GM21619 (cell line): ENCODE data around the gene FIGN.

Experiments used
- ATAC-seq: cut with Tn5 transposase; IDR thresholded peaks from one replicate; pipeline ENCODE4 v1.9.1; 2021; ENCODE audit not compliant: unreplicated experiment

The FIGN gene

GRCh38 chr2:163711699-163712098 lies 24.1 kb downstream of the FIGN start:
- no peak for ATAC-seq

GRCh38 chr2:163711258-163711657 lies 24.6 kb downstream of the FIGN start:
- no peak for ATAC-seq

- no peak for ATAC-seq
Observed at GRCh38 chr2:163709270-163709669, 26.5 kb downstream of the FIGN start.

GRCh38 chr2:163708265-163708664 lies 27.5 kb downstream of the FIGN start:
- no peak for ATAC-seq

GRCh38 chr2:163703386-163703785 lies 32.4 kb downstream of the FIGN start:
- peak; percentile 54 for ATAC-seq

- ATAC-seq, result no peak
Observed at GRCh38 chr2:163701399-163702195, 34.2 kb downstream of the FIGN start.

GRCh38 chr2:163698857-163699256 lies 37.0 kb downstream of the FIGN start:
- ATAC-seq, result no peak

GRCh38 chr2:163697846-163698637 lies 37.8 kb downstream of the FIGN start:
- no peak for ATAC-seq

GRCh38 chr2:163697429-163697828 lies 38.4 kb downstream of the FIGN start:
- ATAC-seq, result no peak

GRCh38 chr2:163693484-163693883 lies 42.3 kb downstream of the FIGN start:
- no peak for ATAC-seq

- no peak for ATAC-seq
Observed at GRCh38 chr2:163692611-163693482, 43.0 kb downstream of the FIGN start.

GRCh38 chr2:163692081-163692480 lies 43.7 kb downstream of the FIGN start:
- ATAC-seq, result no peak

- no peak for ATAC-seq
Observed at GRCh38 chr2:163690896-163691295, 44.9 kb downstream of the FIGN start.

GRCh38 chr2:163687217-163687616 lies 48.6 kb downstream of the FIGN start:
- ATAC-seq, result no peak

GRCh38 chr2:163686289-163686688 lies 49.5 kb downstream of the FIGN start:
- ATAC-seq, result no peak

- no peak for ATAC-seq
Observed at GRCh38 chr2:163682695-163683094, 53.1 kb downstream of the FIGN start.

GRCh38 chr2:163681745-163682144 lies 54.1 kb downstream of the FIGN start:
- no peak for ATAC-seq

GRCh38 chr2:163675388-163675787 lies 60.4 kb downstream of the FIGN start:
- ATAC-seq, result no peak

GRCh38 chr2:163673522-163673921 lies 62.3 kb downstream of the FIGN start:
- no peak for ATAC-seq

GRCh38 chr2:163670929-163671328 lies 64.9 kb downstream of the FIGN start:
- ATAC-seq, result no peak

GRCh38 chr2:163669506-163669905 lies 66.3 kb downstream of the FIGN start:
- ATAC-seq, result no peak
